ENCODE data around the gene FAM13A. TPM values are rescaled to one million over a fixed set of nuclear protein-coding genes. Genes with fewer than 3 reads are reported as not detected.
"Not testable (repeated sequence)": the region's sequence is repeated elsewhere in the genome, so short reads cannot be mapped to it uniquely, and the experiment has no call there.

Gene FAM13A
- total and polyA plus RNA-seq, 10 of the 15 experiments (the other 5 are each of a cell fraction or from before 2014, with no cell fraction given), result 0.05 to 1.8 (median 0.27) TPM; not detected in 1

GRCh38 chr4:88919056-88919455, 137.9 kb downstream of the FAM13A start:
- H4K20me1 ChIP-seq (ENCODE audit: control insufficient read depth, insufficient read depth), result no peaks in the 10 kb centered on the region
- H3K9me3 ChIP-seq (replicated peaks; ENCODE audit: control insufficient read depth, insufficient read depth, low read length), result no peaks in the 10 kb centered on the region; the same call in 2 of the 3 replicates
- SMC1A ChIA-PET (ENCODE audit: uncharacterized antibody, unreplicated experiment), result no interaction called here
- DNase-seq (ENCODE audit: low read depth, low spot score), result no peak
- POLR2A ChIA-PET, result no interaction called here
- no peak overlapping the region for H3K9ac ChIP-seq (ENCODE audit: control insufficient read depth, insufficient read depth, low read length)
- ATAC-seq, result no peak
- no peak overlapping the region for H3K4me3 ChIP-seq
- no peak for FAIRE-seq
- no peaks in the 10 kb centered on the region for H3K79me2 ChIP-seq (ENCODE audit: control insufficient read depth, insufficient read depth, low read length)
- in situ Hi-C loops (cut with MboI), result no loop called here
- no TSS peak for BruUV-seq (replicated peaks)
- RAD21 ChIA-PET (ENCODE audit: unreplicated experiment), result no interaction called here
- CTCF ChIA-PET, result no interaction called here
- TF ChIP-seq HSF1 (IDR thresholded peaks at IDR 0.05; ENCODE audit: low read depth, low read length) (no peak), RFX5 (IDR thresholded peaks at IDR 0.05; ENCODE audit: low read depth, low read length) (no peak), IRF3 (IDR thresholded peaks at IDR 0.05) (no peak), MEF2B (IDR thresholded peaks at IDR 0.05; ENCODE audit: partially characterized antibody, poor library complexity, severe bottlenecking) (no peak), GATAD2B (conservative IDR thresholded peaks at IDR 0.05; ENCODE audit: low read depth) (no peak), NFXL1 (IDR thresholded peaks at IDR 0.05; ENCODE audit: borderline replicate concordance) (no peak)
- TF ChIP-seq, protein P1, sequence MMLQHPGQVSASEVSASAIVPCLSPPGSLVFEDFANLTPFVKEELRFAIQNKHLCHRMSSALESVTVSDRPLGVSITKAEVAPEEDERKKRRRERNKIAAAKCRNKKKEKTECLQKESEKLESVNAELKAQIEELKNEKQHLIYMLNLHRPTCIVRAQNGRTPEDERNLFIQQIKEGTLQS (IDR thresholded peaks at IDR 0.05; ENCODE audit: borderline replicate concordance, extremely low read depth, low read depth, low read length), result no peak
- TF ChIP-seq, protein P2, sequence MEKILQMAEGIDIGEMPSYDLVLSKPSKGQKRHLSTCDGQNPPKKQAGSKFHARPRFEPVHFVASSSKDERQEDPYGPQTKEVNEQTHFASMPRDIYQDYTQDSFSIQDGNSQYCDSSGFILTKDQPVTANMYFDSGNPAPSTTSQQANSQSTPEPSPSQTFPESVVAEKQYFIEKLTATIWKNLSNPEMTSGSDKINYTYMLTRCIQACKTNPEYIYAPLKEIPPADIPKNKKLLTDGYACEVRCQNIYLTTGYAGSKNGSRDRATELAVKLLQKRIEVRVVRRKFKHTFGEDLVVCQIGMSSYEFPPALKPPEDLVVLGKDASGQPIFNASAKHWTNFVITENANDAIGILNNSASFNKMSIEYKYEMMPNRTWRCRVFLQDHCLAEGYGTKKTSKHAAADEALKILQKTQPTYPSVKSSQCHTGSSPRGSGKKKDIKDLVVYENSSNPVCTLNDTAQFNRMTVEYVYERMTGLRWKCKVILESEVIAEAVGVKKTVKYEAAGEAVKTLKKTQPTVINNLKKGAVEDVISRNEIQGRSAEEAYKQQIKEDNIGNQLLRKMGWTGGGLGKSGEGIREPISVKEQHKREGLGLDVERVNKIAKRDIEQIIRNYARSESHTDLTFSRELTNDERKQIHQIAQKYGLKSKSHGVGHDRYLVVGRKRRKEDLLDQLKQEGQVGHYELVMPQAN (conservative IDR thresholded peaks at IDR 0.05), result no peak
- no peaks in the 10 kb centered on the region for H3K4me1 ChIP-seq (ENCODE audit: control insufficient read depth, insufficient read depth, low read length)
- no peak overlapping the region for H3K27ac ChIP-seq (ENCODE audit: control insufficient read depth, insufficient read depth)
- no peak overlapping the region for H3K4me2 ChIP-seq (ENCODE audit: control insufficient read depth, insufficient read depth)
- no peaks in the 10 kb centered on the region for H3K36me3 ChIP-seq (ENCODE audit: control insufficient read depth in 2 of 2, insufficient read depth in 2 of 2, low read length in 1 of 2)
- no peaks in the 10 kb centered on the region for H3K27me3 ChIP-seq (replicated peaks in 1 of 2; ENCODE audit: control insufficient read depth in 2 of 2, insufficient read depth in 2 of 2, low read length in 1 of 2)
- H2AFZ ChIP-seq (ENCODE audit: control insufficient read depth, low read depth, low read length), result no peak overlapping the region
- intact Hi-C loops (cut with micrococcal nuclease; ENCODE audit: unreplicated experiment), result no loop called here

DNA sequence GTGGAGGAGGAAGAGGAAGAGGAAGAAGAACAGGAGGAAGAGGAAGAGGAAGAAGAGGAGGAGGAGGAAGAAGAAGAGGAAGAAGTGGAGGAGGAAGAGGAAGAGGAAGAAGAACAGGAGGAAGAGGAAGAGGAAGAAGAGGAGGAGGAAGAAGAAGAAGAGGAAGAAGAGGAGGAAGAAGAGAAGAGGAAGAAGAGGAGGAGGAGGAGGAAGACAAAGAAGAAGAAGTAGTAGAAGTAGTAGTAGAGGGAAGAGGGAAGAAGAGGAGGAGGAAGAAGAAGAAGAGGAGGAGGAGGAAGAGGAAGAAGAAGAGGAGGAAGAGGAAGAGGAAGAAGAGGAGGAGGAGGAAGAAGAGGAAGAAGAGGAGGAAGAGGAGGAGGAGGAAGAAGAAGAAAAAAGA, 143.8 kb downstream of the FAM13A start:
- POLR2A ChIA-PET; BruUV-seq (replicated peaks); H3K36me3 ChIP-seq (ENCODE audit: control insufficient read depth in 2 of 2, insufficient read depth in 2 of 2, low read length in 1 of 2); CTCF ChIA-PET; H3K4me3 ChIP-seq; H3K27me3 ChIP-seq (replicated peaks in 1 of 2; ENCODE audit: control insufficient read depth in 2 of 2, insufficient read depth in 2 of 2, low read length in 1 of 2); ATAC-seq; H2AFZ ChIP-seq (ENCODE audit: control insufficient read depth, low read depth, low read length); intact Hi-C loops (cut with micrococcal nuclease; ENCODE audit: unreplicated experiment); H4K20me1 ChIP-seq (ENCODE audit: control insufficient read depth, insufficient read depth); in situ Hi-C loops (cut with MboI); RAD21 ChIA-PET (ENCODE audit: unreplicated experiment); H3K4me2 ChIP-seq (ENCODE audit: control insufficient read depth, insufficient read depth); H3K9ac ChIP-seq (ENCODE audit: control insufficient read depth, insufficient read depth, low read length); H3K27ac ChIP-seq (ENCODE audit: control insufficient read depth, insufficient read depth); H3K9me3 ChIP-seq (replicated peaks; ENCODE audit: control insufficient read depth, insufficient read depth, low read length); DNase-seq (ENCODE audit: low read depth, low spot score); SMC1A ChIA-PET (ENCODE audit: uncharacterized antibody, unreplicated experiment); H3K79me2 ChIP-seq (ENCODE audit: control insufficient read depth, insufficient read depth, low read length); H3K4me1 ChIP-seq (ENCODE audit: control insufficient read depth, insufficient read depth, low read length); FAIRE-seq: not testable (repeated sequence)

Data from GM12878 (cell line).